Keratinocyte (primary cell): ENCODE measurements around the gene TUBB6.

Experiments used
- CTCF ChIP-seq, 3 experiments: IDR thresholded peaks in 1 of 3; conservative IDR thresholded peaks in 1 of 3; optimal IDR thresholded peaks in 1 of 3; 2 replicates in 2 of 3; 3 replicates in 1 of 3; pipeline versions ENCODE3 to v1.5.1; 2011; ENCODE audit warnings: low read length in 3 of 3, mild to moderate bottlenecking in 3 of 3, moderate library complexity in 2 of 3, control low read depth in 1 of 3, inconsistent platforms in 1 of 3; ENCODE audit not compliant: insufficient read depth in 2 of 3; ENCODE audit errors: extremely low read depth in 1 of 3
- EZH2 ChIP-seq: IDR thresholded peaks from one replicate; pipeline ENCODE4 v1.6.1; 2012; ENCODE audit warnings: inconsistent platforms, mild to moderate bottlenecking, low read length, moderate library complexity

DNA sequence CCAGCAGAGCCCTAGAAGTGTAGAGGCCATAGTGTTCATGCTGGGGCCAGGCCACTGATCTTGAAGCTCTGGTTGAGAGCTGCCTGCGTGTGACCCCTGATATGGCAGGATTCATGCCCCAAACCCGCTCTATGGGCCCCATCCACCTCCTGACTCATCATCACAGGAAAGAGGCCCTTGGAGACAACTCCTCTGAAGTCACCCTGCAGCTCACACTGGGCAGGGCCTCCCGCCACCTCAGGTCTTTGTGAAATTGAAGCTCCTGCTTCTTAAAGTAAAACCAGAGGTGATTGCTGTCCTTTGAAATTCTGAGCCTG lies 12.0 kb upstream of the TUBB6 start:
- TF ChIP-seq CTCF (optimal IDR thresholded peaks at IDR 0.05 in 1 of 3, IDR thresholded peaks at IDR 0.05 in 1 of 3, conservative IDR thresholded peaks at IDR 0.05 in 1 of 3; ENCODE audit: extremely low read depth in 1 of 3, insufficient read depth in 2 of 3, low read length in 3 of 3): no peak
- TF ChIP-seq EZH2: no peak
